Activated T-cell treated with anti-CD3 and anti-CD28 coated beads, Interleukin-2, amount 50 U/mL, for 1 hour (primary cell): ENCODE results near the gene CES4A.
"Not testable (repeated sequence)": the region's sequence is repeated elsewhere in the genome, so short reads cannot be mapped to it uniquely, and the experiment has no call there.

Experiments used
- DNase-seq: peaks from one replicate; pipeline ENCODE4 v3.0.0-alpha.2; 2020

The CES4A gene

GRCh38 chr16:67024384-67025209 is 36.2 kb downstream of the CES4A start:
- DNase-seq, result no peak

- no peak for DNase-seq
These were observed 36.8 kb downstream of the CES4A start for GRCh38 chr16:67025210-67025550.

- DNase-seq, result no peak
These were observed 38.2 kb downstream of the CES4A start for GRCh38 chr16:67026570-67026969.

DNA sequence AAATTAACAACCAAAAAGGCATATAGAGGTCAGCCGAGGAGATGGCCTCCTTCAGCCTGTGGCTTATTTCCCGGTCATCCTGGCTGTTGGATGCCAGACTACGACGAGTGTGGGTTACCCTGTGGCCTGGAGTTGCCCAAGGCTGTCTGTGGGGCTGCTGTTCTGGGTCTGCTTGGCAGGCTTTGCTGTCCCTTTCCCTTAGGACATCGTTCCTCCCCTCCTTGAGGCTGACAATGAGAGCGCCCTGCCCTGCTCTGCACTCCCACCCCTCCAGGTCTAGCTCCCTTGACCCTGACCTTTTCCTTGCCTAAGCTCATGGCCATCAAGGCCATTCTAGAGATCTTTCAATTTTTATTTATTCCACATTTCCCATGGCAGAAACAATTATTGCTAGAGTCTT is 38.7 kb downstream of the CES4A start:
- no peak for DNase-seq

DNA sequence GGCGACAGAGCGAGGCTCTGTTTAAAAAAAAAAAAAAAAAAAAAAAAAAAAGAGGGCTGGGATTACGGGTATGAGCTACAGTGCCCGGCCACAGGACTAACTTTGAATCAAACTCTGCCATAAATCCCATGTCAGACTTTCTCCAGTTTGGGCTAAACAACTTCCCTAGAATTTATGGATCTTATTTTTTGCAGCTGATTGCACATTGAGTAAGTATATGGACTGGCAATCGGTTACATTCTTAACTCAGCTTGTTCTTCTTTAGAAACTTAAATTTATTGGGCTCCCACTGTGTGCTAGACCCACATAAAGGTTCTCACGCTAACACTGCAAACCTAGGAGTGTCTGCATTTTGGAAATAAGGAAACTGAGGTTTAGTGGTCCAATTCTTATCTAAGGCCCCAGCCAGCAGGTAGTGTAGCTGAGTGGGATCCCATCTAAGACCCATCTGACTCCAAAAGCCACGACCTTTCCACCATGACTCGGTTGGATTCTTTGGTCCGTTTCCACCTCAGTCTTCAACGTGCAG is 39.8 kb downstream of the CES4A start:
- no peak for DNase-seq

DNA sequence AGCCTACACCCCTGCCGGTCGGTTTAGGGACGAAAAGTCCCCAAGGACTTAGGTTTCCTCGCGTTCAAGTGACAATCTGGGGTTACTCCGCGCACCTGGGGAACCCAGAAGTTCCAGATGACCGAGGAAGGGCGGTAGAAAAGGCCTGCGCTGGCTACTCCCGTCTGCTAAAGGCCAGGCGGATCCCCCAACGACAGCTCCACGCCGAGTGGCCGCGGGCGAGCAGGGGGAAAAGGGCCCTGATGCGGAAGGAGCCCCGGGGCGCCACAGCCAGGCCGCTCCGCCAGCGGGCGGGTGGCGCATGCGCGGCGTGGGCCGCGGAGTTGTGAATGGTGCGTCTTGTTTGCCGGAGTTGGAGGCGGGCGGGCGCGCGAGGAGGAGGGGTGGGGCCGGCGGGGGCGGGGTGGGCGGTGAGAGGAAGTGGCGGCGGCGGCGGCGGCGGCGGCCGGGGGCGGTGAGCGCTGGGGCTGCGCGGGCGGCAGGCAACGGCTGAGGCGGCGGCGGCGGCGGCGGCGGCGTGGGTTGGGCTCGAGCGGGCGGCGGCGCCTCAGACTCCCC is 40.4 kb downstream of the CES4A start, which contains the start of gene CBFB:
Gene CBFB (plus strand): TSS at position 454 of the 558 bp plus-strand sequence. CDS start 259 bp downstream, outside the sequence.
- peak; percentile 94 for DNase-seq

DNA sequence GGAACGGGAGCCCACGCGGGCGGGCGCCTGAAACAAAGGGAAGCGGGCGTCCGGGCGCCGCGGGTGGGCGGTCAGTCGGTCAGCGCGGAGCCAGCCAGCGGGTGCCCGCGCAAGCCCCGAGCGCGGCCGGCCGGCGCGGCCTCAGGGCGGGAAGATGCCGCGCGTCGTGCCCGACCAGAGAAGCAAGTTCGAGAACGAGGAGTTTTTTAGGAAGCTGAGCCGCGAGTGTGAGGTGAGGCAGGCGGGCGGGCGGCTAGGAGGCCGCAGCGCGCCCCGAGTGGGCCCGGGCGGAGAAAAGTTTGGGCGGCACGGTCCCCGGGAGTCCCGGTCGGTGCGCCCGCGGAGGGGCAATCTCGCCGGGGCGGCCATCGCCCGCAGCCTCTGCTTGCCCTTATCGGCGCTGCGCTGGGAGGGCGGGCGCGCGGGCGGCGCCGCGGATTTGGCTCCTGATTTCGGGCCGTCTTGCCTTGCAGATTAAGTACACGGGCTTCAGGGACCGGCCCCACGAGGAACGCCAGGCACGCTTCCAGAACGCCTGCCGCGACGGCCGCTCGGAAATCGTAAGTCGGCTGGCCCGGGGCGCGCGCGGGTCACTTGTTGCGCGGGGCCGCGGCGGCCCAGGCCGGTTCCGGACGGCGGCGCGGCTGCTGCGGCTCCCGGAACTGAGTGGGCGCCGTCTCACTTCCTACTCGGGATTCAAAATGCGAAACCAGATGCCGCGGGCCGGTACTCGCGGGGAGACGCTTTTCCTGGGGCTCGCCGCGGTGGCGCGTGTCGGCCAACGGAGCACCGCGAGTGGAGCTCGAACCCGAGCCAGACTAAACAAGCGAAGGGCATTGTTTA is 41.1 kb downstream of the CES4A start:
- peak; percentile 76 for DNase-seq

DNA sequence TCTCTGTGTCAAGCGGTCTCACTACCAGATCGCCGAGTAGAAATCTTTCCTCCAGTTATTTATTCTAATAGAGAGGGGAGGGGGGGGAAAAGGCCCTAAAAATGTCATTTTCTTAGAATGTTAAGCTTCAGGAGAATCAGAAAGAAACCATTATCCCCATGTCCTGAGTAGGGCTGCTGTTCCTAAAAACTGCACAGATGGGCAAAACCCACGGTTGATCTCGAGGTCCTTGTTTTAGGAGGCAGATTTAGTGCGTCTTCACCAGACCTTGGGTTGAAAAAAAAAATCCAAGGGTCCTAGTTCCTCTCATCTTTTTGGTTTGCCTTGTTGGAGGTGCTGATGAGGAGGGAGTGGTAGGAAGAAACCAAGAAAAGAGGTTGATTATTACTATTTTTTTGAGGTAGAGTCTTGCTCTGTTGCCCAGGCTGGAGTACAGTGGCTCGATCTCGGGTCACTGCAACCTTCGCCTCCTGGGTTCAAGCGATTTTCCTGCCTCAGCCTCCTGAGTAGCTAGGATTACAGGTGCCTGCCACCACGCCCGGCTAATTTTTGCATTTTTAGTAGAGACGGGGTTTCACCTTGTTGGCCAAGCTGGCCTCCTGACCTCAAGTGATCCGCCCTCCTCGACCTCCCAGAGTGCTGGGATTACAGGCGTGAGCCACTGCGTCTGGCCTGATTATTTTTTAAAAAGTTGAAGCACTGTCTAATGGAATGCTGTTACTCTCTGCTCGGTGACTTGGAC is 42.0 kb downstream of the CES4A start:
- DNase-seq, result no peak

DNA sequence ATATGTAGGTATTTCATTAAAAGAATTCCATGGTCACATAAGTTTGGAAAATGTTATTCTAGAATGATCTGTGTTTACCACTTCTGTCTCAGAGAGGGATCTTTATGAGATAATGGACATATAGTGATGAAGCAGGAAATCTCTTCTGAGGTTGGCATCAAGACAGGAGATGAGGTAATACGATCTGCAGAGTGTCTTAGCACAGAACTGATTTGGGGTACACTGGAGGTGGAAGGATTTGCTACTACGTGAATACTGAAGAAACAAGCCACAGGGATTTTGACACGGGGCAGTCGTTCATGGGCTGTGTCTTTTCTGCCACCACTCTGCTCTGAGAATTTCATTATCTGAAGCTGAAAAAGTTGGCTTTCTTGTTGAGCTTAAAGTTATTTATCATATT is 46.1 kb downstream of the CES4A start:
- DNase-seq, result no peak

DNA sequence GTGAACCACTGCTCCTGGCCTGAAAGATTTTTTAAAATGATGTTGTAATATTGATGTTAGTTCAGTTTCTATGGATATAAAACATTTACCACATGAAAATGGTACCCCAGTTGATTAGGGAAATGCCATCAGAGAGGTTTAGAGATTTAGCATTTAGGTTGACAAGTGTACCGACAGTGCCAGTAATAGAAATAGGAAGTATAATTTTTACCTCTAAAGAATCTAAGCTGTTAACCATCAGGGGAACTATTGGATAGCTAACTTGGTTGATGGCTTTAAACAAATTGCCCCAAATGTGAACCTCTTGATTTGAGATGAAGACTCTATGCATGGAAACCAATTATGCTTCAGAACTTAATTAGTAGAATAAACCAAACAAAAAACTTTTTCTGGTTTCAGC is 47.0 kb downstream of the CES4A start:
- no peak for DNase-seq

DNA sequence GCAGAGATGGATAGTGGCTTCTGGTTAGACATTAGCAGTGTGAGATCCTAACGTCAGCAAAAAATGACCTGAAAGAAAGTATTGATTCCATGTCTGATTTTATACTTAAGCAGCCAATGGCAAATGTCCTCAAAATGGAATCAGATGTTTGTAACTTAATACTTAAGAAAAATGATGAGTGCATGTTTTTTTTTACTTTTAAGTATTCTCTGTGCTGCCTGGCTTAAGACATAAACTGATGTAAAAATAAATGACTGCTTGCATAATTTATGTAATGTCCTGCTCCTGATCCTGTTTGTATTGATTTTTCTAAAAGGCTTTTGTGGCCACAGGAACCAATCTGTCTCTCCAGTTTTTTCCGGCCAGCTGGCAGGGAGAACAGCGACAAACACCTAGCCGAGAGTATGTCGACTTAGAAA is 47.9 kb downstream of the CES4A start:
- DNase-seq, result no peak

- no peak for DNase-seq
These were observed 51.1 kb downstream of the CES4A start for GRCh38 chr16:67039260-67040020.

DNA sequence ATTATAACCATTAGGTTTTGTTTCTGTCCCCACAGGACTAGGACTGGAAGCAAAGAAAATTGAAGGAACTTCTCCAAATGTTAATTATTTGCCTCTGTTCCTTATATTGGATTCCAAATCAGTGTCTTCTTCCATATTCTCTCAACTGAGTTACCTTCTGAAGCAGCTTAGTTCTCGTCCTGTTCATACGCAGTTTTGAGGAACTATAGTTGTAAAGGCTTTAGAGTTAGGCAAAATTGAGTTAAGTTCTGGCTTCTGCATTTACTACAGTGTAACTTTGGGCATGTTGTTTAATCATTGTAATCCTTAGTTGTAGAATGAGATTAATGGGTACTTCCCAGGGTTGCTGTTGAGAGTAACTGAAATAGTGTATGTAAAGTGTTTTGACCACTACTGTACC is 51.8 kb downstream of the CES4A start:
- no peak for DNase-seq

DNA sequence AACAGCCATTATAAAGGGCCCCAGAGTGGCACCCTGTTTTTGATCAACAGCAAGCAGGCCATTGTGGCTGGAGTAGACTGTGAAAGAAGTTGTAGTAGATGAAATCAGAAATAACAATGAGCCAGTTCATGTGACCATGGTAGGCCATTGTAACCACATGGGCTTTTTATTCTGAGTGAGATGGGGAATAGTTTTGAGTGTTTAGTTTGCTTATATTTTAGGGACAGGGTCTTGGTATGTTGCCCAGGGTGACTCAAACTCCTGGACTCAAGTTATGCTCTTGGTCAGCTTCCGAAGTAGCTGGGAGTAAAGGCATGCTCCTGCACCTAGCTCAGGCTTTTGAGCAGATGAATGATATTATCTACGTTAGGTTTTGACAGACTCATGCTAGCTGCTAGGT is 52.5 kb downstream of the CES4A start:
- DNase-seq, result no peak

GRCh38 chr16:67041520-67041919 is 53.1 kb downstream of the CES4A start:
- DNase-seq, result not testable (repeated sequence)

- no peak for DNase-seq
These were observed 55.0 kb downstream of the CES4A start for GRCh38 chr16:67043420-67043819.

DNA sequence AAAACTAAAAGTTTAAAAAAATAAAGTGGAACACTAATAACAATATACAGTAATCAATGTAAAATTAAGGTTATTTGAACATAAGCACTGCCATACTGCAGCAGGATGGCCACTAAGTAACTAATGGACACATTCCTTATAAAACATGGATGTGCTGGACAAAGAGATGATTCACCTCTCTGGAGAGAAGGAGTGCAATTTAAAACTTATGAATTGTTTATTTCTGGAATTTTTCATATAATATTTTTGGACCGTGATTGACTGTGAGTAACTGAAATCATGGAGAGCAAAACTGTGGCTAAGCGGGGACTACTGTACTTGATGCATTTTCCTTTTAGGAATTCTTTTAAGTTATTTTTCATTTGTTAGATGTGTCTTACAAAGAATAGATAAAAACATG is 62.4 kb downstream of the CES4A start:
- no peak for DNase-seq

DNA sequence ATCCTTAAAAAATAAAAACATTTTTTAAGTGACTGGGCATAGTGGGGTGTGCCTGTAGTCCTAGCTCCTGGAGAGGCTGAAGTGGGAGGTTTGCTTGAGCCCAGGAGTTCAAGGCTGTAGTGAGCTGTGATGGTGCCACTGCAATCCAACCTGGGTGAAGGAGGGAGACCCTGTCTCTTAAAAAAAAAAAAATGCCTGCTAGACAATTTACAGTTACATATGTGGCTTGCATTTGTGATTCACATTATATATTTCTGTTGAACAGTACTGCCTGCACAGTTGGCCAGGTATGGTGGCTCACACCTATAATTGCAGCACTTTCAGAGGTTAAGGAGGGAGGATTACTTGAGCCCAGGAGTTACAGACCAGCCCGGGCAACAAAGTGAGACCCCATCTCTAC is 64.0 kb downstream of the CES4A start:
- no peak for DNase-seq

DNA sequence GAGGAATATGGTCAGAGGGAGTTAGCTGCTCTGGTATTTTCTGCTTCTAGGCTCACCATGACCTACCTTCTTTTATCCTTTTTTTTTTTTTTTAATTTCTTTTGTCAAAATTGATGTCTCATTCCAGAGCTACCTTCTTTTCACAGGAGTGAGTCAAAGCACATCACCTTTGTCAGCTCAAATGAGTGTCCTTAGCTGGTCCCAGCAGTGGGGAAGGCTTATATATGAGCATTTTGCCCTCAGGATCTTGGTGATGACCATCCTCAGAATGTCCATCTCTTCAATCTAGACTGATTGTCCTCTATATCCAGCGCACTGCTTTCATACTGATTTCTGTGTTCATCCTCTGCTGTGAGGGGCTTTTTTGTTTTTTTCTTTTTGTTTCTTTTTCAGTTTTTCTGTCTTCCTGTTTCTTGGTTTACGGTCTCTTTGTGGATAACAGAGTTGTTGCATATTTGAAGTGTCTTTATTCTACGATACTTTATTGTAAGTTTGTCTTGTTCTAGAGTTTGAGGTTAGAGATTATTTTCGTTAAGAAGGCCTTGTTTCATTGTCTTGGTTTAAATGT is 65.5 kb downstream of the CES4A start:
- DNase-seq, result no peak

DNA sequence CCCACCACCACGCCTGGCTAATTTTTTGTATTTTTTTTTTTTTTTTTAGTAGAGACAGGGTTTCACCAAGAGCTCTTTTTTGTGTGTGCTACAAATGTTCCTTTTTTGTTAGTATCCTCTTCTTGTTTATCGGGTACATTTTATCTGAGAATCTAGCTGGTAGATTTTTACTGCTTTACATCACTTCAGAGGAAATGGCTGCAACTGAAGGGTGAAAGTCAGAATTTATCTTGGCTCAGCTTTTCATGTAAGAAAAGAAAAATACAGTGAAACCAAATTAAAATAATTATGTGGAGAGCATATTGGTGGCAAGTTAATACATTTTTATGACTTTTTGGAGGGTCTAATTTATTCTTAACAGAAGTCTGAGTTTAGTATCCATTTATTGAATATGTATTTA is 66.5 kb downstream of the CES4A start:
- DNase-seq, result no peak

DNA sequence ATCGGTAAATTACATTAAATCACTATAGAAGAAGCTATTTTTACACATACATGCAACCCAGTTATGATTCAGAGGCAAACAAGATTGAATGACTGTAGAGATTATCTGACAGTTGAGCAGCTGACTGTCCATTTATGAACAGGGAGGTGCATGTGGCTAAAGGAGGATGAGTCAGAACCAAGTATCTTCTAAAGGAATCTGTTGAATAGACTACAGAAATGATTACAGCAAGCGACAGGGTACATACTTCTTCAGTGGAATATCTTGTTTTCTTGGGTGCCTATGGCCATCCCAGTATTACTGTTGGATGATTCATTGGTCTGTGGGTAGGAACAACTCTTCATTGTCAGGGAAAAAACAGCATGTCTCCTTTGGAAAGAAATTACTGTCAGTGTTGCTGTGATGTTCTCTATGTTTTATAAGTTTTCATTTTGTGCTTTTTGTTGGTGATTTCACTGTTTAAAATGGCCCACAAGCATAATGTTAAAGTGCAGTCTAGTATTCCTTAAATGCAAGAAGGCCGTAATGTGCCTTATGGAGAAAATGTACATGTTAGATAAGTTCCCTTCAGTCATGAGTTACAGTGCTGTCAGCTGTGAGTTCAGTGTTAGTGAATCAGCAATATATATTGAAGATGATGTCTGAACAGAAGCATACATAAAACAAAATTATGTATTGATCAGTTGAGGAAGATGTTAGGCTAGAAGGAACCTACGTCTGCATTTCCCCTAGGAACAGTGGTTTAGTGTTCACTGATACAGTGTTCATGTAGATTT is 67.5 kb downstream of the CES4A start:
- no peak for DNase-seq
